GM18499 (cell line): ENCODE measurements around the gene OR2Y1.
"Not testable (repeated sequence)": the region's sequence is repeated elsewhere in the genome, so short reads cannot be mapped to it uniquely, and the experiment has no call there.

Experiments used
- ATAC-seq: cut with Tn5 transposase; IDR thresholded peaks from one replicate; pipeline ENCODE4 v1.9.1; 2021; ENCODE audit warnings: moderate number of reproducible peaks; ENCODE audit not compliant: insufficient read depth, unreplicated experiment

The OR2Y1 gene

GRCh38 chr5:180739958-180740357 is at the start of gene OR2Y1:
Gene OR2Y1 (minus strand): TSS chr5:180740058. CDS start chr5:180740058, 0 bp downstream.
- no peak for ATAC-seq

GRCh38 chr5:180788651-180789410 is 49.0 kb upstream of the OR2Y1 start:
- not testable (repeated sequence) for ATAC-seq

- ATAC-seq: no peak
Observed at GRCh38 chr5:180787711-180788431, 48.0 kb upstream of the OR2Y1 start.

GRCh38 chr5:180786531-180787398 is 46.9 kb upstream of the OR2Y1 start:
- no peak for ATAC-seq

GRCh38 chr5:180785794-180786221 is 46.0 kb upstream of the OR2Y1 start:
- ATAC-seq: no peak

GRCh38 chr5:180785121-180785781 is 45.4 kb upstream of the OR2Y1 start:
- ATAC-seq: no peak

GRCh38 chr5:180784497-180785097 is 44.7 kb upstream of the OR2Y1 start:
- no peak for ATAC-seq

- ATAC-seq: no peak
Observed at GRCh38 chr5:180783340-180784052, 43.6 kb upstream of the OR2Y1 start.

GRCh38 chr5:180782748-180783147 is 42.9 kb upstream of the OR2Y1 start:
- no peak for ATAC-seq

GRCh38 chr5:180781900-180782326 is 42.1 kb upstream of the OR2Y1 start:
- ATAC-seq: not testable (repeated sequence)

GRCh38 chr5:180779985-180780610 is 40.2 kb upstream of the OR2Y1 start:
- ATAC-seq: no peak

GRCh38 chr5:180777475-180777874 is 37.6 kb upstream of the OR2Y1 start:
- no peak for ATAC-seq

- ATAC-seq: no peak
Observed at GRCh38 chr5:180776376-180776775, 36.5 kb upstream of the OR2Y1 start.

- no peak for ATAC-seq
Observed at GRCh38 chr5:180775624-180776023, 35.8 kb upstream of the OR2Y1 start.

GRCh38 chr5:180771839-180772238 is 32.0 kb upstream of the OR2Y1 start:
- ATAC-seq: no peak

- no peak for ATAC-seq
Observed at GRCh38 chr5:180769821-180770220, 30.0 kb upstream of the OR2Y1 start.

- ATAC-seq: no peak
Observed at GRCh38 chr5:180755601-180756000, 15.7 kb upstream of the OR2Y1 start.

- ATAC-seq: no peak
Observed at GRCh38 chr5:180744253-180744652, 4.4 kb upstream of the OR2Y1 start.

- no peak for ATAC-seq
Observed at GRCh38 chr5:180742727-180743126, 2.9 kb upstream of the OR2Y1 start.
